HepG2 (cell line): Measurements from ENCODE around the gene CXCL17. TPM values are rescaled to one million over a fixed set of nuclear protein-coding genes. Genes with fewer than 3 reads are reported as not detected.
A peak's percentile ranks its signal among the peaks of the same experiment; 100 is the strongest.

Source experiments
- ATAC-seq: fragments of 200-7000 bp; cut with Tn5 transposase; 3 replicates; pipeline ENCODE4 v1.9.1; 2020; ENCODE audit warnings: mild to moderate bottlenecking, moderate library complexity
- BruUV-seq: library from RNA; stranded (reverse); fragments of 400-500 nt; replicated peaks from 2 replicates; lab custom pipeline; 2021; lab: Mats Ljungman, UMichigan
- CTCF ChIA-PET: fragments of 300-600 bp; formaldehyde crosslinking; extraction: SDS; loops from one replicate; lab custom pipeline; 2021; ENCODE audit warnings: low total read pairs, inconsistent platforms, low intra/inter-chr PET ratio; lab: Yijun Ruan, JAX
- POLR2A ChIA-PET: fragments of 350-600 bp; sonication (Branson Sonifier 250); formaldehyde crosslinking; loops from one replicate; lab custom pipeline; 2020; ENCODE audit warnings: antibody characterized with exemption, inconsistent platforms; lab: Yijun Ruan, JAX
- DNase-seq: peaks from one replicate; pipeline ENCODE4 v3.0.0-alpha.2; 2015; ENCODE audit warnings: low spot score
- FAIRE-seq: peaks from 3 replicates; lab custom pipeline; 2011; peaks lifted over from hg19 to GRCh38; lab: Jason Lieb, UNC
- H2AFZ ChIP-seq: one replicate; pipeline ENCODE4 v1.6.1; 2011; ENCODE audit warnings: low read length, inconsistent platforms
- H3K27ac ChIP-seq: fragments of 300-600 bp; 3 replicates; pipeline ENCODE4 v1.8.0; 2011; ENCODE audit warnings: mixed run types, mild to moderate bottlenecking, mixed read lengths, low read length, inconsistent platforms; ENCODE audit not compliant: insufficient read depth; ENCODE audit errors: extremely low read length
- H3K27me3 ChIP-seq, 2 experiments: fragments of 200-600 bp in 1 of 2; 2 replicates in 1 of 2; 3 replicates in 1 of 2; pipeline versions ENCODE4 v1.6.0 to v1.8.0; 2011; ENCODE audit warnings: low read length in 2 of 2, mild to moderate bottlenecking in 2 of 2, moderate library complexity in 2 of 2, inconsistent platforms in 1 of 2; ENCODE audit not compliant: insufficient read depth in 2 of 2, control insufficient read depth in 1 of 2
- H3K36me3 ChIP-seq, 2 experiments: fragments of 200-600 bp in 1 of 2; replicated peaks in 1 of 2; 2 replicates in 1 of 2; 3 replicates in 1 of 2; pipeline versions ENCODE4 v1.5.1 to v1.8.0; 2011; ENCODE audit warnings: low read length in 2 of 2, inconsistent platforms in 1 of 2; ENCODE audit not compliant: insufficient read depth in 2 of 2, control insufficient read depth in 1 of 2
- H3K4me1 ChIP-seq: 2 replicates; pipeline ENCODE4 v1.5.1; 2012; ENCODE audit warnings: low read length, inconsistent platforms; ENCODE audit not compliant: insufficient read depth
- H3K4me2 ChIP-seq: 2 replicates; pipeline ENCODE4 v1.6.0; 2011; ENCODE audit warnings: low read depth, low read length, inconsistent platforms
- H3K4me3 ChIP-seq, 3 experiments: fragments of 200-600 bp in 1 of 3; sonication (generic), shearing (Covaris generic) in 1 of 3; replicated peaks in 1 of 3; 2 replicates each; pipeline ENCODE4 v1.5.1; 2011 to 2016; ENCODE audit warnings: low read length in 3 of 3, inconsistent platforms in 2 of 3, low read depth in 2 of 3, mild to moderate bottlenecking in 2 of 3, control low read depth in 1 of 3, mixed read lengths in 1 of 3; ENCODE audit not compliant: insufficient read depth in 1 of 3
- H3K79me2 ChIP-seq: one replicate; pipeline ENCODE4 v1.6.1; 2011; ENCODE audit warnings: low read length, inconsistent platforms; ENCODE audit not compliant: insufficient read depth
- H3K9ac ChIP-seq: 2 replicates; pipeline ENCODE4 v1.6.0; 2011; ENCODE audit warnings: mild to moderate bottlenecking, low read depth, low read length, inconsistent platforms; ENCODE audit not compliant: insufficient read depth
- H3K9me3 ChIP-seq: 2 replicates; pipeline ENCODE4 v1.5.1; 2012; ENCODE audit warnings: mild to moderate bottlenecking, low read length
- H4K20me1 ChIP-seq: 2 replicates; pipeline ENCODE4 v1.6.0; 2011; ENCODE audit warnings: inconsistent platforms, mild to moderate bottlenecking, low read length, moderate library complexity; ENCODE audit not compliant: insufficient read depth
- BHLHE40 ChIP-seq: IDR thresholded peaks from 2 replicates; pipeline ENCODE4 v1.6.1; 2011; ENCODE audit warnings: low read length, improper control_type of control experiment
- NFAT5 ChIP-seq: sonication (generic); formaldehyde crosslinking; IDR thresholded peaks from 2 replicates; pipeline ENCODE4 v1.4.0; 2020; ENCODE audit warnings: missing genetic modification reagents
- PREB ChIP-seq: sonication (generic); formaldehyde crosslinking; IDR thresholded peaks from 2 replicates; pipeline ENCODE4 v1.4.0; 2020; ENCODE audit warnings: missing genetic modification reagents
- RCOR2 ChIP-seq: IDR thresholded peaks from 2 replicates; pipeline ENCODE4 v1.6.1; 2016; ENCODE audit warnings: missing biosample characterization, missing genetic modification reagents
- TFDP1 ChIP-seq: IDR thresholded peaks from 2 replicates; pipeline ENCODE4 v1.6.1; 2016; ENCODE audit warnings: missing compliant biosample characterization, missing genetic modification reagents, borderline replicate concordance
- USF2 ChIP-seq, 2 experiments: sonication (generic) in 1 of 2; formaldehyde crosslinking in 1 of 2; IDR thresholded peaks; 2 replicates each; pipeline versions ENCODE4 v1.5.1 to v1.6.1; 2011 to 2020; ENCODE audit warnings: borderline replicate concordance in 1 of 2, low read depth in 1 of 2, low read length in 1 of 2, mild to moderate bottlenecking in 1 of 2, missing genetic modification reagents in 1 of 2, moderate library complexity in 1 of 2
- ZBTB33 ChIP-seq: sonication (generic); formaldehyde crosslinking; IDR thresholded peaks from 2 replicates; pipeline ENCODE4 v1.4.0; 2020; ENCODE audit warnings: missing genetic modification reagents
- ZBTB38 ChIP-seq: sonication (generic); formaldehyde crosslinking; IDR thresholded peaks from 2 replicates; pipeline ENCODE4 v1.5.1; 2020; ENCODE audit warnings: mild to moderate bottlenecking, missing genetic modification reagents
- ZMYM4 ChIP-seq: sonication (generic); formaldehyde crosslinking; IDR thresholded peaks from 2 replicates; pipeline ENCODE4 v1.8.1; 2023; ENCODE audit warnings: mild to moderate bottlenecking, missing genetic modification reagents
- ZNF124 ChIP-seq: sonication (generic); formaldehyde crosslinking; IDR thresholded peaks from 2 replicates; pipeline ENCODE4 v1.4.0; 2020; ENCODE audit warnings: missing genetic modification reagents
- ZNF703 ChIP-seq: sonication (generic); formaldehyde crosslinking; IDR thresholded peaks from 2 replicates; pipeline ENCODE4 v1.5.1; 2020; ENCODE audit warnings: missing genetic modification reagents, mild to moderate bottlenecking, moderate library complexity, borderline replicate concordance
- WGBS: methylation state at CpG from one replicate; pipeline ENCODE4 v1.1.6; 2017; ENCODE audit warnings: low lambda C conversion rate; 5-methylcytosine and 5-hydroxymethylcytosine counted together
- in situ Hi-C: cut with HindIII; loops from 2 replicates; pipeline ENCODE4 v1.10.0; 2017; ENCODE audit warnings: low pct_unique_long_range_greater_than_20kb; ENCODE audit not compliant: extremely low pct_ligation_motif_present
- intact Hi-C: fragments of 100-400 bp; cut with micrococcal nuclease; formaldehyde crosslinking; loops from one replicate; pipeline ENCODE4 v1.10.0; 2022; ENCODE audit not compliant: unreplicated experiment
- polyA plus RNA-seq, 8 experiments: library from polyadenylated mRNA; depleted of rRNA in 3 of 8; stranded (reverse) in 7 of 8; unstranded in 1 of 8; fragments of >200 nt; fragmentation: Illumina TruSeq in 4 of 8; extraction: Trizol in 4 of 8; gene quantifications; 2 replicates each; pipeline versions ENCODE4 v1.2.1 to v1.2.3, GENCODE V29; 2011 to 2016; ENCODE audit warnings: low read depth in 4 of 8, missing spikeins in 1 of 8, mixed read lengths in 1 of 8; ENCODE audit not compliant: insufficient read depth in 1 of 8
- total RNA-seq, 5 experiments: library from RNA; depleted of rRNA; stranded (reverse); fragments of >200 nt; fragmentation: Illumina TruSeq; extraction: Trizol; gene quantifications; 2 replicates each; pipeline ENCODE4 v1.2.3, GENCODE V29; 2016; ENCODE audit warnings: low read depth in 1 of 5

Gene CXCL17
- total and polyA plus RNA-seq, 2 of the 13 experiments (the other 11 are each of a cell fraction or from before 2014, with no cell fraction given), result 0.12 TPM; not detected in 1

- Histone ChIP-seq H2AFZ (no peak overlapping the region), H3K27me3 (peaks cover 4 to 36% of the 10 kb centered on the region in 2 experiments), H3K36me3 (no peaks in the 10 kb centered on the region), H3K4me1 (peaks cover 67% of the 10 kb centered on the region), H3K4me2 (peak overlapping the region; percentile 45), H3K27ac (no peak overlapping the region), H3K4me3 (peak overlapping the region in 1 of 3 experiments; percentile 32; a peak in 1 of 6 replicates), H3K79me2 (no peaks in the 10 kb centered on the region), H3K9ac (no peak overlapping the region), H4K20me1 (no peaks in the 10 kb centered on the region), H3K9me3 (no peaks in the 10 kb centered on the region)
- POLR2A ChIA-PET, result interaction anchor here (0.9 kb wide), 1 partner anchor 10 kb away, joined by 6 read pairs; no protein-coding TSS in a partner anchor
- intact Hi-C loops (no loop called here), in situ Hi-C loops (no loop called here)
- BruUV-seq, result no TSS peak
- no peak for FAIRE-seq
- ATAC-seq, result peak; percentile 48
- WGBS, result 43% methylated on average over 36 of the region's 38 CpGs
- DNase-seq, result peak; percentile 59
- CTCF ChIA-PET, result interaction anchor here (3.4 kb wide), 1 partner anchor 11 kb away, joined by 25 read pairs; no protein-coding TSS in a partner anchor
- TF ChIP-seq BHLHE40 (peak; percentile 85), ZBTB33 (CRISPR knock-in tag) (peak; percentile 5; the same call in 1 of the 2 replicates), NFAT5 (CRISPR knock-in tag) (no peak), RCOR2 (CRISPR knock-in tag) (no peak), PREB (CRISPR knock-in tag) (no peak), TFDP1 (0 out of 2 replicates have a peak, but pooled peaks have one; percentile 15), ZBTB38 (0 out of 2 replicates have a peak, but pooled peaks have one; percentile 55), ZNF703 (no peak), USF2 (IDR thresholded peaks at IDR 0.05; ENCODE audit: low read depth, low read length) (no peak), USF2 (CRISPR knock-in tag; IDR thresholded peaks at IDR 0.05; ENCODE audit: borderline replicate concordance) (no peak), ZMYM4 (CRISPR knock-in tag) (no peak), ZNF124 (CRISPR knock-in tag) (no peak)
These were observed 19.8 kb downstream of the CXCL17 start for GRCh38 chr19:42422901-42423461.
